HG02943 (cell line): ENCODE measurements around the gene COL23A1.

Experiments
- ATAC-seq: cut with Tn5 transposase; IDR thresholded peaks from one replicate; pipeline ENCODE4 v1.9.1; 2021; ENCODE audit warnings: mild to moderate bottlenecking, low read depth, moderate library complexity; ENCODE audit not compliant: unreplicated experiment

COL23A1 gene

GRCh38 chr5:178536541-178537466, 53.4 kb downstream of the COL23A1 start:
- ATAC-seq, result no peak

- ATAC-seq, result no peak
These were observed 54.7 kb downstream of the COL23A1 start for GRCh38 chr5:178535299-178536175.

GRCh38 chr5:178533136-178533535, 57.1 kb downstream of the COL23A1 start:
- ATAC-seq, result no peak

- no peak for ATAC-seq
These were observed 57.5 kb downstream of the COL23A1 start for GRCh38 chr5:178532666-178533065.

- no peak for ATAC-seq
These were observed 58.0 kb downstream of the COL23A1 start for GRCh38 chr5:178532236-178532635.

- no peak for ATAC-seq
These were observed 58.4 kb downstream of the COL23A1 start for GRCh38 chr5:178531786-178532185.

GRCh38 chr5:178530526-178530925, 59.7 kb downstream of the COL23A1 start:
- ATAC-seq, result no peak

GRCh38 chr5:178529080-178529479, 61.1 kb downstream of the COL23A1 start:
- no peak for ATAC-seq

- no peak for ATAC-seq
These were observed 62.5 kb downstream of the COL23A1 start for GRCh38 chr5:178527458-178528307.

GRCh38 chr5:178526773-178527457, 63.3 kb downstream of the COL23A1 start:
- ATAC-seq, result no peak

GRCh38 chr5:178525906-178526732, 64.1 kb downstream of the COL23A1 start:
- ATAC-seq, result no peak

- ATAC-seq, result no peak
These were observed 65.9 kb downstream of the COL23A1 start for GRCh38 chr5:178524093-178524882.

GRCh38 chr5:178522361-178522760, 67.8 kb downstream of the COL23A1 start:
- ATAC-seq, result no peak

- no peak for ATAC-seq
These were observed 69.3 kb downstream of the COL23A1 start for GRCh38 chr5:178520851-178521250.

- no peak for ATAC-seq
These were observed 70.4 kb downstream of the COL23A1 start for GRCh38 chr5:178519804-178520203.

- ATAC-seq, result no peak
These were observed 71.0 kb downstream of the COL23A1 start for GRCh38 chr5:178519155-178519554.

- ATAC-seq, result no peak
These were observed 73.5 kb downstream of the COL23A1 start for GRCh38 chr5:178516504-178517235.
